Measurements from ENCODE around the gene SLIT3. TPM values are rescaled to one million over a fixed set of nuclear protein-coding genes. Genes with fewer than 3 reads are reported as not detected.

The SLIT3 gene
- total RNA-seq, 4 donors from 2014 or later, result 28.4 to 77.2 (median 63.8) TPM

DNA sequence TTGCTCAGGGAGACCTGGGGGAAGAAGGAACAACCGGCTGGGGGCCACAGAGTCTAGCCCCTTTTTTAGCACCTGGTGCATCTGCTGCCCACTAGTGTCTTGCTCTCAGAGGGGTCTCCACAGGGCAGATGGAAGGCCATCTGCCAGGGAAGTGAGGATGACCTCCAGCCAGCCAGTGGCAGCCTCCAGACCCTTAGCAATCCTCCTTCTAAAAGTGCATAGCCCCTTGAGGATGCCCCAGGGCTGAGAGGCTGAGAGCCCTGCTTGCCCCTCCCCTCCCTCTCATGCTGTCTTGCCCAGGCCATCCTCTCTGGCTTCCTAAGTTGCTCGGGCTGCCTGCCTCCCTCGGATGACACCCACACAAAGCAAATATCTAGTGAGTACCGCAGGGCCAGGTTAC, 640.2 kb downstream of the SLIT3 start:
- Histone ChIP-seq H3K4me1 (no peaks in the 10 kb centered on the region), H3K36me3 (no peaks in the 10 kb centered on the region), H3K27ac (no peak overlapping the region), H3K4me3 (replicated peaks in 1 of 3) (no peak overlapping the region), H3K27me3 (no peaks in the 10 kb centered on the region), H3K9me3 (no peaks in the 10 kb centered on the region)
- WGBS, 2 donors, result 86 to 90% methylated on average over 3 to 4 of the region's 4 CpGs
- TF ChIP-seq, protein P1, sequence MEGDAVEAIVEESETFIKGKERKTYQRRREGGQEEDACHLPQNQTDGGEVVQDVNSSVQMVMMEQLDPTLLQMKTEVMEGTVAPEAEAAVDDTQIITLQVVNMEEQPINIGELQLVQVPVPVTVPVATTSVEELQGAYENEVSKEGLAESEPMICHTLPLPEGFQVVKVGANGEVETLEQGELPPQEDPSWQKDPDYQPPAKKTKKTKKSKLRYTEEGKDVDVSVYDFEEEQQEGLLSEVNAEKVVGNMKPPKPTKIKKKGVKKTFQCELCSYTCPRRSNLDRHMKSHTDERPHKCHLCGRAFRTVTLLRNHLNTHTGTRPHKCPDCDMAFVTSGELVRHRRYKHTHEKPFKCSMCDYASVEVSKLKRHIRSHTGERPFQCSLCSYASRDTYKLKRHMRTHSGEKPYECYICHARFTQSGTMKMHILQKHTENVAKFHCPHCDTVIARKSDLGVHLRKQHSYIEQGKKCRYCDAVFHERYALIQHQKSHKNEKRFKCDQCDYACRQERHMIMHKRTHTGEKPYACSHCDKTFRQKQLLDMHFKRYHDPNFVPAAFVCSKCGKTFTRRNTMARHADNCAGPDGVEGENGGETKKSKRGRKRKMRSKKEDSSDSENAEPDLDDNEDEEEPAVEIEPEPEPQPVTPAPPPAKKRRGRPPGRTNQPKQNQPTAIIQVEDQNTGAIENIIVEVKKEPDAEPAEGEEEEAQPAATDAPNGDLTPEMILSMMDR (IDR thresholded peaks at IDR 0.05), result no peak
- TF ChIP-seq POLR2A (IDR thresholded peaks at IDR 0.05), result no peak
- DNase-seq, result no peak
- intact Hi-C loops (cut with DNase I), result no loop called here

DNA sequence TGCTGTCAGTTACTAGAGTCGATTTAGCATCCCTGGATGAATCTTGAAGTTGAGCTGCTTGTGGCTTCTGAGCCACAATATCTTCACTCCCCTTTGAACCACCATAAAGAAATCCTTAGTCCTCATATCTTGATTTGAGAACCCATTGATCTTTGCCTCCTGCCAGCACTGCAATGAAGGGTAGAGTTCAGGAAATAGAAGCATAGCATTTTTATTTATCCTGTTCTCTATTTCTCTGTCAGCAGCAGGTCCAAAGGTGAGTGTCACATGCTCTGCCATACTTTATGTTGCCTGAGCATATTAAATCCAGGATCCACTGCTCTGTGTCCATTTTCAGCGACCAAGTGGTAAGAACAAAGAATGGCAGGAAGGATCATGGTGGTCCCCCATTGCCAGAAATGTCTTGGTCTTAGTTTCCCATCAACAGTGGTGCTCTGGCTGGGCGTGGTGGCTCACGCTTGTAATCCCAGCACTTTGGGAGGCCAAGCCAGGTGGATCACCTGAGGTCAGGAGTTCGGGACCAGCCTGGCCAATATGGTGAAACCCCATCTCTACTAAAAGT, 641.6 kb downstream of the SLIT3 start:
- DNase-seq, result no peak
- Histone ChIP-seq H3K4me3 (replicated peaks in 1 of 3) (no peak overlapping the region), H3K27me3 (no peaks in the 10 kb centered on the region), H3K27ac (no peak overlapping the region), H3K36me3 (no peaks in the 10 kb centered on the region), H3K4me1 (no peaks in the 10 kb centered on the region), H3K9me3 (no peaks in the 10 kb centered on the region)
- TF ChIP-seq, protein P1 (IDR thresholded peaks at IDR 0.05), result no peak
- TF ChIP-seq POLR2A (IDR thresholded peaks at IDR 0.05), result no peak
- intact Hi-C loops (cut with DNase I), result no loop called here
- WGBS, 2 donors, result 86 to 92% methylated on average over 5 of the region's 5 CpGs

DNA sequence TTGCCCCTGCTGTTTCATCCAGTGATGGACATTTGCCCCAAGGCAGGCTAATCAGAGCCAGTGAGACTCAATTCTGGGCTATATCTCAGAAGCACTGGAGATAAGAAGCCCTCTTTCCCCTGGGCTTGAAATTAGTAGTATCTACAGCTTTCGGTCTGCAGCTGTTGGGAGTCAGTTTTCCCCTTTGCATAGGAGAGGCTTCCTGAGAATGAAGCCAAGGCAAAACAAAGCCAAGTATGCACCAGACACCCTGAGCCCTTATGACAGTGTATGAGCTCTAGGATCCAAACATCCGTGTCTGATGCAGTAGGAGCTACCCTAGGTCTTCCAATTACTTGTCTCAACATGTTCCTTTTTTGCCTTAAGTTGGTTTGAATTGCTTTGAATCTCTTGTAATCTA, 642.5 kb downstream of the SLIT3 start:
- no peaks in the 10 kb centered on the region for H3K27me3 ChIP-seq
- TF ChIP-seq, protein P1 (IDR thresholded peaks at IDR 0.05), result no peak
- TF ChIP-seq POLR2A (IDR thresholded peaks at IDR 0.05), result no peak
- WGBS, 2 donors, result 55 to 83% methylated on average over 2 of the region's 2 CpGs
- H3K4me1 ChIP-seq, result no peaks in the 10 kb centered on the region
- no peak for DNase-seq
- intact Hi-C loops (cut with DNase I), result no loop called here
- H3K4me3 ChIP-seq (replicated peaks in 1 of 3), result no peak overlapping the region
- no peaks in the 10 kb centered on the region for H3K9me3 ChIP-seq
- H3K27ac ChIP-seq, result no peak overlapping the region
- no peaks in the 10 kb centered on the region for H3K36me3 ChIP-seq

DNA sequence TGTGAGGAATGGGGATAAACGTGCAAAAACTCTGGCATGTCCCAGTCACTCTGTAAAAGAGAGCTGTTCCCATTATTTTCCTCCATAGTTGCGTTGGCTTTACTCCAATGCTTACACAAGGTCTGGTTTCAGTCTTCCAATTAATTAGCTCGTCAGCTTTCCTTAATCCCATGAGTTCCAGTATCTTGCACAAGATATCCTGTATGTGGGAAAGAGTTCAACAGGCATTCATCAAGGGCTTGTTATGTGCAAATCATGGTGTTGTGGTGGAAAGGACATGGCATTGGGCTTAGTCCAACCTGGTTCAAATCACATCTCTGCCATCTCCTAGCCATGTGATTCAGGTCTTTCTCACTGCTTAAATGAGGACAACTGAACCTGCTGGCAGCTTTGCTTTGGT, 644.3 kb downstream of the SLIT3 start:
- no peak overlapping the region for H3K4me3 ChIP-seq (replicated peaks in 1 of 3)
- 74 to 76% methylated on average over 3 of the region's 3 CpGs for WGBS, 2 donors
- H3K27ac ChIP-seq, result no peak overlapping the region
- intact Hi-C loops (cut with DNase I), result no loop called here
- no peaks in the 10 kb centered on the region for H3K4me1 ChIP-seq
- H3K36me3 ChIP-seq, result no peaks in the 10 kb centered on the region
- no peaks in the 10 kb centered on the region for H3K27me3 ChIP-seq
- no peak for TF ChIP-seq POLR2A (IDR thresholded peaks at IDR 0.05)
- TF ChIP-seq, protein P1 (IDR thresholded peaks at IDR 0.05), result no peak
- no peak for DNase-seq
- no peaks in the 10 kb centered on the region for H3K9me3 ChIP-seq

DNA sequence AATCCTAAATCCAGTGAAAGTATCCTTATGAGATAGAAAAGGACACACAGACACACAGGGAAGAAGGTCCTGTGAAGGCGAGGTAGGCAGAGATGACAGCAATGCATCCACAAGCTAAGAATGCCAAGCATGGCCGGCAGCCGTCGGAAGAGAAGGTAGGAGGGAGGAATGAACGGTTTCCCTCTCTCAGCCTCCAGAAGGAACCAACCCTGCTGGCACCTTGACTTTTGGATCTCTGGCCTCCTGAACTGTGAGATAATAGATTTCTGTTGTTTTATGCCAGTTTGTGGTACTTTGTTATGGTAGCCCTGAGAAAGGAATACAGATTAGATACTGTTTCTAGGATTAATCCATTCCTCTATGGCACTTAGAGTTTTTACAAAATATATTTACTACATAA, 645.6 kb downstream of the SLIT3 start:
- Histone ChIP-seq H3K27ac (no peak overlapping the region), H3K9me3 (no peaks in the 10 kb centered on the region), H3K4me3 (replicated peaks in 1 of 3) (no peak overlapping the region), H3K27me3 (no peaks in the 10 kb centered on the region), H3K4me1 (no peaks in the 10 kb centered on the region), H3K36me3 (no peaks in the 10 kb centered on the region)
- no peak for TF ChIP-seq POLR2A (IDR thresholded peaks at IDR 0.05)
- TF ChIP-seq, protein P1 (IDR thresholded peaks at IDR 0.05), result no peak
- 98 to 99% methylated on average over 5 of the region's 5 CpGs for WGBS, 2 donors
- no peak for DNase-seq
- intact Hi-C loops (cut with DNase I), result no loop called here
